Heart right ventricle (tissue), 16 donors: ENCODE results near the gene IGF2R. TPM values are rescaled to one million over a fixed set of nuclear protein-coding genes. Genes with fewer than 3 reads are reported as not detected.

ENCODE experiments used
- ATAC-seq, 8 donors: fragments of 200-7000 bp; cut with Tn5 transposase; one replicate each; pipeline ENCODE4 v1.9.1; 2020; ENCODE audit warnings: mild to moderate bottlenecking in 8 of 8, moderate library complexity in 8 of 8, moderate number of reproducible peaks in 1 of 8
- DNase-seq, 2 donors: peaks; one replicate each; pipeline ENCODE4 v3.0.0-alpha.2; 2020
- H3K27ac ChIP-seq, 10 donors: fragments of 200-600 bp; sonication (generic) in 2 of 10; one replicate each; pipeline versions ENCODE4 v1.5.0 to v1.8.0; 2020 to 2022; ENCODE audit warnings: mild to moderate bottlenecking in 3 of 10
- H3K27me3 ChIP-seq, 7 donors: fragments of 200-600 bp; one replicate each; pipeline ENCODE4 v1.8.0; 2021 to 2022; ENCODE audit warnings: mild to moderate bottlenecking in 2 of 7
- H3K36me3 ChIP-seq, 9 donors: fragments of 200-600 bp; sonication (generic) in 1 of 9; one replicate each; pipeline versions ENCODE4 v1.5.0 to v1.8.0; 2020 to 2022; ENCODE audit warnings: mild to moderate bottlenecking in 2 of 9
- H3K4me1 ChIP-seq, 9 donors: fragments of 200-600 bp; sonication (generic) in 1 of 9; one replicate each; pipeline versions ENCODE4 v1.5.0 to v1.8.0; 2020 to 2022; ENCODE audit warnings: mild to moderate bottlenecking in 4 of 9
- H3K4me3 ChIP-seq, 10 donors: fragments of 200-600 bp; sonication (generic) in 2 of 10; one replicate each; pipeline versions ENCODE4 v1.5.0 to v1.8.0; 2020 to 2022; ENCODE audit warnings: mild to moderate bottlenecking in 7 of 10, moderate library complexity in 2 of 10
- H3K9me3 ChIP-seq, 11 donors: fragments of 200-600 bp in 10 of 11; sonication (generic) in 2 of 11; one replicate each; pipeline versions ENCODE4 v1.5.0 to v1.8.0; 2013 to 2022; ENCODE audit warnings: mild to moderate bottlenecking in 2 of 11, control low read depth in 1 of 11, moderate library complexity in 1 of 11
- CTCF ChIP-seq, 9 donors: fragments of 200-600 bp; sonication (generic) in 2 of 9; IDR thresholded peaks; one replicate each; pipeline versions ENCODE4 v1.5.0 to v1.8.0; 2021 to 2022; ENCODE audit warnings: antibody characterized with exemption in 9 of 9, mild to moderate bottlenecking in 5 of 9, moderate library complexity in 1 of 9
- WGBS, 2 donors: extraction: QIAGEN DNeasy Blood & Tissue Kit; methylation state at CpG; one replicate each; pipeline ENCODE4 v1.1.7; 2013; ENCODE audit warnings: inconsistent platforms in 1 of 2; 5-methylcytosine and 5-hydroxymethylcytosine counted together
- intact Hi-C, 10 donors: fragments of 100-400 bp; cut with DNase I; formaldehyde crosslinking; loops; one replicate each; pipeline versions ENCODE4 v1.11.1 to v1.14.2; 2022
- polyA plus RNA-seq, 2 donors: library from polyadenylated mRNA; stranded (reverse); fragments of 200-250 nt; gene quantifications; one replicate each; pipeline ENCODE4 v1.2.3, GENCODE V29; 2013
- total RNA-seq, 10 donors: library from RNA; stranded (reverse); fragmentation: NEBNext Ultra II Directional in 3 of 10; extraction: Animal tissue kit (Norgen Biotek cat#: 25700) in 3 of 10; gene quantifications; one replicate each; pipeline versions ENCODE4 v1.2.1 to v1.2.4, GENCODE V29; 2021 to 2023
- donor health status: Arrhythmogenic right ventricular cardiomyopathy.
- donor health status: ischemic (EF 13 %, LVEDD 7.1; RV severe dilation, severe dysfunction).
- donor health status: healthy with polysubstance abuse.
- donor health status: DM: no; HTN: yes; CAD: no.
- donor health status: DM: no; HTN: no; CAD: no.
- donor health status: ischemic (EF 25% LVEDD 6.9; RV normal size, moderate dysfunction).
- donor health status: ischemic (EF 25% LVEDD 5.7; RV mildly dilated, moderate dysfunction).
- donor health status: healthy.
- donor health status: DM: yes; HTN: yes; CAD: no.
- donor health status: Ischemic cardiomyopathy.
- donor health status: ischemic (EF 35%, LVEDD 5.7; RV mildly dilated, moderate dysfunction).
- donor health status: nonischemic (EF 11% LVEDD 7.7; RV severe dilation, severe dysfunction).
- donor health status: DM: yes; HTN: yes; CAD: no.
- donor health status: PGD.
- donor health status: ischemic (EF 29% LVEDD 5.4; RV normal size, mild dysfunction).
- donor health status: nonischemic (EF 23%, LVEDD 6.1; RV moderate dilation, normal function).

IGF2R gene
- total and polyA plus RNA-seq, 12 donors = 13.7 to 95.6 (median 70.2) TPM

DNA sequence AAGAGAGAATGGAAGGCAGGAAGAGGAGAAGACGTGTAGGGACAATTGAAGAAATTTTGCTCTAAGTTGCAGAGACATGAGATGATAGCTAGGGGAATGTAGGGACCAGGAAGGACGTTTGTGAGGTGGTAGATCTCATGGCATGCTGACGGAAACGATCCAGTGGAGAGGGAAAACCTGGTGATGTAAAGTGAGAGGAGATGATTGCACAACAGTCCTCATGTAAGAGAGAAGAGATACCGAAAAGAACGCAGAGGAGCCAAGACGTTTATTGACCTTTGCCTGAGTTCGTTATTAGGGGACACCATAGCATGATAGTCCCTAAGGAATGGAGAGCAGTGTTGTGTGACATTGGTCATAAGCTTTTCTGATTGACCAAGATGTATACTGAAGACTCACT lies 55.3 kb downstream of the IGF2R start:
- 92 to 93% methylated on average over 8 of the region's 8 CpGs for WGBS, 2 donors
- peaks cover 0 to 62% (median 13%) of the 10 kb centered on the region in 9 donors for H3K36me3 ChIP-seq
- no peaks in the 10 kb centered on the region for H3K27me3 ChIP-seq
- H3K27ac ChIP-seq = no peak overlapping the region
- ATAC-seq (no peak), DNase-seq (no peak)
- H3K4me3 ChIP-seq = no peak overlapping the region
- intact Hi-C loops = loop anchor here in 1 of 10 donors (10.0 kb wide), 1 partner anchor 49 kb away; no protein-coding TSS in a partner anchor
- H3K4me1 ChIP-seq = peaks cover 0 to 2% (median 0%) of the 10 kb centered on the region in 9 donors
- no peaks in the 10 kb centered on the region for H3K9me3 ChIP-seq
- TF ChIP-seq CTCF (IDR thresholded peaks at IDR 0.05) = no peak

GRCh38 chr6:160027076-160027475 lies 58.2 kb downstream of the IGF2R start:
- 96% methylated on average over 11 of the region's 11 CpGs for WGBS, 2 donors
- TF ChIP-seq CTCF (IDR thresholded peaks at IDR 0.05) = no peak
- Histone ChIP-seq H3K36me3 (peaks cover 0 to 92% (median 21%) of the 10 kb centered on the region in 9 donors), H3K4me1 (peaks cover 11 to 26% (median 20%) of the 10 kb centered on the region in 9 donors), H3K9me3 (no peaks in the 10 kb centered on the region), H3K27ac (no peak overlapping the region), H3K4me3 (no peak overlapping the region), H3K27me3 (no peaks in the 10 kb centered on the region)
- no peak for DNase-seq
- intact Hi-C loops = loop anchor here in 5 of 10 donors (5.0 to 10.0 kb wide), 4 partner anchors 40 to 55 kb away; no protein-coding TSS in a partner anchor
- no peak for ATAC-seq

DNA sequence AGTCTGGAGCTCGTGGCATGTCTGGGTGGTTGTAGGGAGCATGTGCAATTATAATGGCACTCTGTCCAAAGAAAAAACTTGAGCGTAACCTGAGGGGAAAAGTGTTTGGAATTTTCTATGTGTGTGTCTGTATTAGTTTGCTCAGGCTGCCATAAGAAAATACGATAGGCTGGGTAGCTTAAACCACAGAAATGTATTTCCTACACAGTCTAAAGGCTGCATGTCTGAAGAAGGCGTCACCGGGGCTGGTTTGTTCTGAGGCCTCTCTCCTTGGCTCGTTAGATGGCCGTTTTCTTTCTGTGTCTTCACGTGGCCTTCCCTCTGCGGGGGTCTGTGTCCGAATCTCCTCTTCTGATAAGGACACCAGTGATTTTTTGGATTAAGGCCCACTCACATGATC lies 59.0 kb downstream of the IGF2R start:
- DNase-seq = no peak
- Histone ChIP-seq H3K9me3 (no peaks in the 10 kb centered on the region), H3K4me3 (no peak overlapping the region), H3K4me1 (peaks cover 11 to 26% (median 20%) of the 10 kb centered on the region in 9 donors), H3K27ac (no peak overlapping the region), H3K27me3 (no peaks in the 10 kb centered on the region), H3K36me3 (peaks cover 0 to 100% (median 21%) of the 10 kb centered on the region in 9 donors)
- ATAC-seq = no peak
- intact Hi-C loops = loop anchor here in 5 of 10 donors (5.0 to 10.0 kb wide), 4 partner anchors 41 to 56 kb away; no protein-coding TSS in a partner anchor
- 72 to 74% methylated on average over 10 of the region's 10 CpGs for WGBS, 2 donors
- TF ChIP-seq CTCF (IDR thresholded peaks at IDR 0.05) = no peak

- DNase-seq (no peak), ATAC-seq (no peak)
- no peaks in the 10 kb centered on the region for H3K27me3 ChIP-seq
- H3K4me3 ChIP-seq = no peak overlapping the region
- no peak for TF ChIP-seq CTCF (IDR thresholded peaks at IDR 0.05)
- peak overlapping the region in 1 of 10 donors; percentile 77 for H3K27ac ChIP-seq
- WGBS, 2 donors = 91 to 95% methylated on average over 8 of the region's 8 CpGs
- H3K9me3 ChIP-seq = no peaks in the 10 kb centered on the region
- peaks cover 11 to 26% (median 20%) of the 10 kb centered on the region in 9 donors for H3K4me1 ChIP-seq
- intact Hi-C loops = loop anchor here in 5 of 10 donors (5.0 to 10.0 kb wide), 4 partner anchors 41 to 56 kb away; no protein-coding TSS in a partner anchor
- peaks cover 0 to 100% (median 21%) of the 10 kb centered on the region in 9 donors for H3K36me3 ChIP-seq
Observed at GRCh38 chr6:160028487-160029275, 59.8 kb downstream of the IGF2R start.
